Measurements from ENCODE around the gene CEACAM8.
"Not testable (repeated sequence)": the region's sequence is repeated elsewhere in the genome, so short reads cannot be mapped to it uniquely, and the experiment has no call there.

Gene CEACAM8

DNA sequence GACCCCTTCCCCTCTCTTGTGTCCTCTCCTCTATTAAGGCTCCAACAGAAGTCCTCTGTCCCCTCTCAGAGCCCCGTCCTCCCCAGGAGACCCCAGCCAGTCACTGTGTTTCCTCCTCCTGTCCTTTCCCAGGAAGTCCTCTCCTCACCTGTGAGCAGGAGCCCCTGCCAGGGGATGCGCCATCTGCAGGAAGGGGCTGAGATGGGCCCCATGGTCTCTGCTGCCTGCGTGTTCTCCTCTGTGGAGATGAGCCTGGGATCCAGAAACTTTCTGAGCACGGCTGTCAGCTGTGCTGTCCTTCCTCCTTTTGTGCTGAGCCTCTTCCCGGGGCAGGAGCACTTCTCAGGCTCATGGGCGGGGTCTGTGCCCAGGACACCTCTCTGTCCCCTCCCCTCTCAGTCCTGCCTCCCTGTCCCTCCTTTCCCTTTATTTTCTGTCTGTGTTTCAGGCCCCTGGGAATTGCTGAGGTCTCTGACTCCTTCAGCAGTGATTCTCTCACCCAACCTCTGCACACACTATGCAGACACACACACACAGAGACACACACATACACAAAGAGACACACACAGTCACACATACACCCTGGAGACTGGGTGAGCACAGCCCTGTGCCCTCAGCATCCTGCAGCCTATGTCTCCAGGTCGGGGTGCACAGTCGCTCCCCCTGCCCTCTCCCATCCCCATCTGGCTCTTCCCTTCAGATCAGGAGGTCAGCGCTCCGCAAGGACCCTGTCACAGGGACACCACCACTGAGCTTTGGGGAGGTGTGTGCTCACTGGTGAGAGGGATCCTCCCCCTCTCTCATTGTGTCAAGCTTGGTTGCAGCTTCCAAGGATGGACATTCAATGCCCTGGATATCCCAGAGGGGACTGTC is at the start of gene CEACAM8:
CEACAM8 (minus strand) TSS at position 308 of the 873 bp plus-strand sequence; CDS start at position 212, 96 bp downstream.
- DNase-seq = no peak

DNA sequence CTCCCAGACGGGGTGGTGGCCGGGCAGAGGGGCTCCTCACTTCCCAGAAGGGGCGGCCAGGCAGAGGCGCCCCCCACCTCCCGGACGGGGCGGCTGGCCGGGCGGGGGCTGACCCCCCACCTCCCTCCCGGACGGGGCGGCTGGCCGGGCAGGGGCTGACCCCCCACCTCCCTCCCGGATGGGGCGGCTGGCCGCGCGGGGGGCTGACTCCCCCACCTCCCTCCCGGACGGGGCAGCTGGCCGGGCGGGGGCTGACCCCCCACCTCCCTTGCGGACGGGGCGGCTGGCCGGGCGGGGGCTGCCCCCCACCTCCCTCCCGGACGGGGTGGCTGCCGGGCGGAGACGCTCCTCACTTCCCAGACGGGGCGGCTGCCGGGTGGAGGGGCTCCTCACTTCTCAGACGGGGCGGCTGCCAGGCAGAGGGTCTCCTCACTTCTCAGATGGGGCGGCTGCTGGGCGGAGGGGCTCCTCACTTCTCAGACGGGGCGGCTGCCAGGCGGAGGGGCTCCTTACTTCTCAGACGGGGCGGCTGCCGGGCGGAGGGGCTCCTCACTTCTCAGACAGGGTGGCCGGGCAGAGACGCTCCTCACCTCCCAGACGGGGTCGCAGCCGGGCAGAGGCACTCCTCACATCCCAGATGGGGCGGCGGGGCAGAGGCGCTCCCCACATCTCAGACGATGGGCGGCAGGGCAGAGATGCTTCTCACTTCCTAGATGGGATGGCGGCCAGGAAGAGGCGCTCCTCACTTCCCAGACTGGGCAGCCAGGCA is 44.8 kb upstream of the CEACAM8 start:
- DNase-seq = not testable (repeated sequence)

- DNase-seq = no peak
Observed at GRCh38 chr19:42635233-42635539, 40.5 kb upstream of the CEACAM8 start.

DNA sequence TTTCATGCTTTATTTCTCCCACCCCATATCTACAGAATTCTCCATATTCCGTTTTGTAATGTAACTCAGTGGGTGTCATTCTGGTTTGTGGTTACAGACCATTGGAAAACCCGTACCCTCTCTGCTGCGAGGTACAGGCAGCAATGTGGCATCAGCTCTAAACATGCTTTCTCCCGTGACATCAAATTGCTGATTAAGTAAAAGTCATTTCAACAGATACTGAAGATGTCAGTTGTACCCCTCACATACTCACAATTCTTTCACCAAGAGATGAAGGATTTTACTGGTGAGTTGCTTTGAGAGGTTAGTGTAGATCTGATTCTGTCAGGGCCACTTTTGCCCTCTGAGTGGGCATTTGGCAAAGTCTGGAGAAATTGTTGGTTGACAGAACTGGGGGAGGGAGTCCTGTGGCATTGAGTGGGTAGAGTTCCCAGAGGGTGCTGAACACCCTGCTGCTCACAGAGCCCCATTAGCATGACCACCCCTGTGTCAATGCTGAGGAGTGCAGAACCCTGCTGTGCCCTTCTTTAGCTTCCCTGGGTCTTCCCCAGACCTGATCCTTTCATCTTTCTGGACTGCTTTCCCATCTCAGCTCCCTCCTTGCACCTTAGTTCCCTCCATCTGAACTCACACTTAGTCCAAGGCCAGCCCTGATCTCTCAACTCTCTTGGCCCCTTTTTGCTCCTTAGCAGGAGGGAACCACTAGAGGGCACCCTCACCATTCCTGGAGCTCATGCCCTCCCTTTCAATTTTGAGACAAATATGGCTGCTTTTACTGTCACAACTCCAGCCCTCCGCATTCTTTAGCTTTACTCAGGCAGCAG is 39.9 kb upstream of the CEACAM8 start:
- no peak for DNase-seq

GRCh38 chr19:42629191-42629590 is 34.5 kb upstream of the CEACAM8 start:
- no peak for DNase-seq

GRCh38 chr19:42628411-42629140 is 33.9 kb upstream of the CEACAM8 start:
- no peak for DNase-seq

DNA sequence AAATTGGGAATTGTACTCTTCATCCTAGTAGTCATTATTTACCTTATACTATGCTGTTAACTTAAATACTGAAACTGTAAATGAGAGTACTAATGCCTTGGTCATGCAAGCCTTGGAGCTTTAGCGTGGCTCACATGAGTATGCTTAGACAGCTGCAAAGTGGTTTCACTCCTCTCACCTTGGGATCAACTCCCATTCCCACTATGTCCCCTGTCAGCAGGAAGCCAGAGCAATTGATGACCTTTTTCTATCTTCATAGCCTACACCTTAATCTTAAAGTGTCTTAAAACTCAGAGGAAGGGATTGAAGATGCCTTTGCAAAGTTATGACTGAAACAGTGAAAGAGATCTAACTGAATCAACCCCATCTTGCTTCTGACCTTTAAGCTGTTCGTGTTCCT is 33.2 kb upstream of the CEACAM8 start:
- no peak for DNase-seq

DNA sequence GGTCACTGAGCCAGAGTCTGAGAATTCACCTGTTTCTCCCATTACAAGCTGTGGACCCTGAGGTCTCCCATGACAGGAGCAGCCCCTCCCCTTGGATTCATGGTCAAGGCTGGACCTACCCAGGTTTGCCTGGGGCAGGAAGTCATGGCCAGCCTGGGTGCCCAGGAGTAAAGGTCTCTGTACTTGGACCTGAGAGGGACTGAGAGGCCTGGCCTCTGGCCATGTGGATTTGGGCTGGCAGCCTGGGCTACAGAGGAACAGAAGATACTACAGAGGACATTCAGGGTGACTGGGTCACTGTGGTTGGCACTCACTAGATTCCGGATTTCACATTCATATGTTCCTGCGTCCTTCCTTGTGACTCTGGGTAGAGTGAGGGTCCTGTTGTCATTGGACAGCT is 31.5 kb upstream of the CEACAM8 start:
- no peak for DNase-seq

GRCh38 chr19:42619271-42619670 is 24.5 kb upstream of the CEACAM8 start:
- DNase-seq = no peak

DNA sequence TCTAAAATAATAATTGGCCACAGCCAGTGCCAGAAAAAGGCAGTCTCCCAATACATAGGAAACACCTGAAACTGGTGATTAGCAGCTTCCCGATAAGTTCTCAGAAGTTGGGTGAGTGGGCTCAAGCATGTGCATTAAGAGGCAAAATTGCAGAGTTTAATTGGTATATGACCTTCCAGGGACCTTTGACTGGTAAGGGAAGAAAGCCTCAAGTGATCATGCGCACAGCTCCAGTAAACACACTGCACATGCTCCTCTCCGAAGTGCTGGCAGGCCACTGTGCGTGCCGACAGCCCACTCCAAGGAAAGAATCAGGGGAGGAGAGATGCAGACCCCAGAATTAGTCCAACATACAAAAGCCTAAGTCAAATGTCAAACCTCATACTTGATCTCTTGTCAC is 18.9 kb upstream of the CEACAM8 start:
- no peak for DNase-seq

GRCh38 chr19:42610401-42610915 is 15.7 kb upstream of the CEACAM8 start:
- DNase-seq = not testable (repeated sequence)

GRCh38 chr19:42606660-42607351 is 12.1 kb upstream of the CEACAM8 start:
- DNase-seq = peak; percentile 4

- DNase-seq = no peak
Observed at GRCh38 chr19:42601811-42602443, 7.2 kb upstream of the CEACAM8 start.

- no peak for DNase-seq
Observed at GRCh38 chr19:42596391-42597072, 1.8 kb upstream of the CEACAM8 start.

GRCh38 chr19:42595550-42596172 is 937 bp upstream of the CEACAM8 start:
- DNase-seq = no peak

GRCh38 chr19:42589792-42590191 is 4.9 kb downstream of the CEACAM8 start:
- DNase-seq = no peak

DNA sequence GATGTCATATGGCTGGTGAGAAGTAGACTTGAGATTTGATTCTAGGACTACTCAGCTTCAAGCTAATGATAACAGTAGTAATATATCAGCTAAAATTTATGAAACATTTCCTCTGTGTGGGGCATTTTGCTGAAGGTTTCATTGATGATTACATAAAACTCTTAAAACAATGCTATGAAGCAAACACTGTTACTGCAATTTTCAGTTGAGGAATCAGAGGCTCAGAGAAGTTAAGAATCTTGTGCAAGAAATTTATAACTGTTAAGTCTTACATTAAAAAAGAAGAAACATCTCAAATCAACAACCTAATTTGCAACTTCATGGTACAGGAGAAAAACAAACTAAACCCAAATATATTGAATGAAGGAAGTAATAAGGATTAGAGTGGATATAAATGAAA is 10.3 kb downstream of the CEACAM8 start:
- DNase-seq = no peak

DNA sequence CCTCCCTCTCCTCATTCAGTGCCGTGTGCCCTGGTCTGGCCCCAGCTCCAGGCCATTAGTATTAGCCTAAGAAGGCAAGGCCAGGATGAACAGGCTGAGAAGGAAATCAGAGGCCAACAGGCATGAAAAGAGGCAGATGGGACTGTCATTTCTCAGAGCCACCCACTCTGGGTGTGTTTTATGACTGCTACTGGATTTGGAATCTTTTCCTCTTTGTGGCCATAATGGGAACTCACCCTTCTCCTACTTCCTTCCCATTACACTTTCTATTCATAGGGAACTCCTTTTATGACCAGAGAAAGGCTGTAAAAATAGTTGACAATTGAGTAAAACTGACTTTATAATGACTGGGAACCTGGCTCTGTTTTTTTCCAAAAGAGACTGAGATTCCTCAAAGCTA is 17.7 kb downstream of the CEACAM8 start:
- no peak for DNase-seq

DNA sequence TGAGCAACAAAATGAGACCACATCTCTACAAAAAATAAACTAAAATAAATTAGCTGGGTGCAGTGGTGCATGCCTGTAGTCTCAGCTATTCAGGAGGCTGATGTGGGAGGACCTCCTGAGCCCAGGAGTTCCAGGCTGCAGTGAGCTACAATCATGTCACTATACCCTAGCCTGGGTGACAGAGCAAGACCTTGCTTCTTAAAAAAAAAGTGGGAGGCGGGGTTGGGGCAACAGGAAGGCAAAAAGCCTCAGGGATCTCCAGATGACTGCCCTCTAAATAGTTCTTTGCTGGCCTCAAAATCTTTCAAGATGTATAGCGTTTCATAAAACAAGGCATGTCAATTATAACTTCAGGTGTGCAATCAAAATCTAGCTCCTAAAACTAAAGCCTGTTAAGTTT is 18.5 kb downstream of the CEACAM8 start:
- no peak for DNase-seq

DNA sequence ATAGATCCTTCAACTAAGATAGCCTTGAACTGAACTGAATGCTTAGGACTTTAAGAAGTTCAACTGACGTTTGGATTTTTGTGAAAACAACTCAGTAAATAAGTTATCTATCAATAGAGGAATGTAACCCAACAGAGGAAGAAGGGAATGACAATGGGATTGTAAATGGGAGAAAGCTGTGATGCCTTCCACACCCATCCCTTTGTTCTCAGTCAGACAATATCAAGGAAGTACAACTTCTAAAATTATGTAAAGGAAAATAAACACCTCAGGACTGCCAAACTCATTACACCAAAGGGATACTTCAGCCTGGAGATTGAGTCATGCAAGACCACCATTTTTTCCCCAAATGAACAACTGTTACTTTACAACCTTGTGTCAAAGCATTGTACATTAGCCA is 21.1 kb downstream of the CEACAM8 start:
- DNase-seq = no peak

Measured in DMS 273 treated with DMSO at 0.1 percent for 48 hours (cell line).